ENCODE results near the gene SH3GL3.

The SH3GL3 gene

GRCh38 chr15:83462953-83463433 lies 15.9 kb downstream of the SH3GL3 start:
- no peak for DNase-seq (ENCODE audit: low read depth in 2 of 2)

- no peak for DNase-seq (ENCODE audit: low read depth in 2 of 2)
Observed at GRCh38 chr15:83470887-83471286, 23.7 kb downstream of the SH3GL3 start.

- DNase-seq (ENCODE audit: low read depth in 2 of 2), result no peak
Observed at GRCh38 chr15:83471307-83471866, 24.2 kb downstream of the SH3GL3 start.

- DNase-seq (ENCODE audit: low read depth in 2 of 2), result no peak
Observed at GRCh38 chr15:83472151-83472550, 25.0 kb downstream of the SH3GL3 start.

GRCh38 chr15:83472797-83473196 lies 25.7 kb downstream of the SH3GL3 start:
- no peak for DNase-seq (ENCODE audit: low read depth in 2 of 2)

- no peak for DNase-seq (ENCODE audit: low read depth in 2 of 2)
Observed at GRCh38 chr15:83474578-83474977, 27.4 kb downstream of the SH3GL3 start.

- no peak for DNase-seq (ENCODE audit: low read depth in 2 of 2)
Observed at GRCh38 chr15:83475551-83475950, 28.4 kb downstream of the SH3GL3 start.

- DNase-seq (ENCODE audit: low read depth in 2 of 2), result no peak
Observed at GRCh38 chr15:83476066-83476465, 28.9 kb downstream of the SH3GL3 start.

GRCh38 chr15:83476708-83477107 lies 29.6 kb downstream of the SH3GL3 start:
- DNase-seq (ENCODE audit: low read depth in 2 of 2), result no peak

GRCh38 chr15:83477172-83477807 lies 30.1 kb downstream of the SH3GL3 start:
- DNase-seq (ENCODE audit: low read depth in 2 of 2), result no peak

- DNase-seq (ENCODE audit: low read depth in 2 of 2), result no peak
Observed at GRCh38 chr15:83477808-83478537, 30.8 kb downstream of the SH3GL3 start.

GRCh38 chr15:83483612-83484011 lies 36.5 kb downstream of the SH3GL3 start:
- DNase-seq (ENCODE audit: low read depth in 2 of 2), result no peak

GRCh38 chr15:83484636-83485035 lies 37.5 kb downstream of the SH3GL3 start:
- no peak for DNase-seq (ENCODE audit: low read depth in 2 of 2)

- no peak for DNase-seq (ENCODE audit: low read depth in 2 of 2)
Observed at GRCh38 chr15:83486363-83486762, 39.2 kb downstream of the SH3GL3 start.

GRCh38 chr15:83487519-83487918 lies 40.4 kb downstream of the SH3GL3 start:
- no peak for DNase-seq (ENCODE audit: low read depth in 2 of 2)

GRCh38 chr15:83489690-83490089 lies 42.5 kb downstream of the SH3GL3 start:
- no peak for DNase-seq (ENCODE audit: low read depth in 2 of 2)

GRCh38 chr15:83491486-83491885 lies 44.3 kb downstream of the SH3GL3 start:
- no peak for DNase-seq (ENCODE audit: low read depth in 2 of 2)

GRCh38 chr15:83496766-83497165 lies 49.6 kb downstream of the SH3GL3 start:
- no peak for DNase-seq (ENCODE audit: low read depth in 2 of 2)

GRCh38 chr15:83498374-83498773 lies 51.2 kb downstream of the SH3GL3 start:
- no peak for DNase-seq (ENCODE audit: low read depth in 2 of 2)

GRCh38 chr15:83498801-83499200 lies 51.7 kb downstream of the SH3GL3 start:
- DNase-seq (ENCODE audit: low read depth in 2 of 2), result no peak

GRCh38 chr15:83499476-83499875 lies 52.3 kb downstream of the SH3GL3 start:
- no peak for DNase-seq (ENCODE audit: low read depth in 2 of 2)

- no peak for DNase-seq (ENCODE audit: low read depth in 2 of 2)
Observed at GRCh38 chr15:83503595-83504364, 56.6 kb downstream of the SH3GL3 start.

Data from stimulated activated CD8-positive, alpha-beta memory T cell treated with anti-CD3 and anti-CD28 coated beads, Interleukin-15, amount 100 ng/mL, for 48 hours (primary cell).